LoVo (cell line): Measurements from ENCODE around the gene IL1RN.

Experiments
- DNase-seq: peaks from one replicate; pipeline ENCODE4 v3.0.0-alpha.2; 2016; ENCODE audit warnings: low spot score

Gene IL1RN

DNA sequence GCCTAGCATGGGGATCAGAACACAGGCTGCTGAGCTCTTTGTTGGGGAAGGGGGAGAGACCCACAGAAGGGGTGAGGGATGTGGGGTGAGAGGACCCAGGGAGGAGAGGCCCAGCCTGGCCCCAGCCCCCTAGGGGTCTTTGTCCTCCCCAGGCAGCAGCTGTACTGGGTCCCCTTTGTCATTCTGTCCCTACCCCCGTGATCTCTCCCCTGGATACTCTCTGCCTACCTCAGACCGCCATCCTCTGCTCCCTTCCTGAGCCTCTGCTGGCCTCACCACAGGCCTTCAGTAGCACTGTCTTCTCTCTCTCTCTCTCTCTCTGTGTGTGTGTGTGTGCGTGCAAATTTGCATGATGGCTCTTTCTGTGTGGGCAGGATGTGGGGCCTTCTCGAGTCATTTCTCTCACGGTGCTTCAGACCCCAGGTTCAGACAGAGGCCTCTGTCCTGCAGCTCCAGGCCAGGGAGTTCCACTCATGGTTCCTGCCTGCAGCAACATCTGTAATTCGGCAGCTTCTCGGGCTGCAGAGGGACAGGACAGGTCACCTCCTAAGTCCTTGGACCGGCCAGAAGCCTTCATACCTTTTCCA, 47.7 kb downstream of the IL1RN start:
- DNase-seq: no peak

DNA sequence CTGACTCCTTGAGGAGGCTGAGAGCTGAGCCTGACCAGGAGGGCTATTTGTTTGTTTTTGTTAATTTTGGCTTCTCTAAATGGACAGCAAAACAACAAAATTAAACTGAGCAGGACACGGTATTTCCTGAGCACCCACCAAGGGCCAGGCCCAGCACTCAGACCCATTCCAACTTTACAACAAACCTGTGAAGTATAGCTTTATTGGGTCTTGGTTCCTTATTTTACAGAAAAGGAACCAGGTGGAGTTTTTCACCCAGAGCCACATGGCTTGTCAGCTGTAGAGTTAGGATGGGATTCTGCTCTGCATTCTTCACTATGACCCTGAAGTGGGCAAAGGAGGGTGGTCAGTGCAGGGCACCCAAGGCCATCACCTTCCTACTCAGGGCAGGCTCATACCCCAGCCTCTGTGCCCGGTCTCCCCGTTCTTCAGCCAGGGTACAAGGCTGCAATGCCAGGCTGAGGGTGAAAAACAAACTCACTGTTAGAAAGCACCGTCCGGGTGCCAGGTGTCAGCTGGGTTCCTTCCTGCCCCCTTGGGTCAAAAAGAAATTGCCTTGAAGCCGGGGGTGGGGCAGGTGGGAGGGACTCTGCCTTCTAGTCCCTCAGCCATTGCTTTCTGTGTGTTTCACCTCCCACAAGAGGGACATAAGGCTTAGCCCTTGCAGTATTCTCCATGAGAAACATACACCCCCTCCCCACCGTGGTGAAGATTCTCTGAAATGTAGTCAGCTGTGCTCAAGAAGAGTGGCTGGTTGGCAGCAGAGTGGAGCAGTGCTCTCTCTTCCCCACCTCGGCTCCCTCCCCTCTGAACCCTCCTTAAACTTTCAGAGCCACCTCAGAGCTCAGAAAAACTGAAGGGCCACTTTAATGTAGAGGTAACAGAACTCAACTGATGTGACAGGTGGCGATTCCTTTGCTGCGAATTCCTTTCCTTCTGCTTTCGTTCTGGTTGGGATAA, 48.6 kb downstream of the IL1RN start:
- DNase-seq: no peak

DNA sequence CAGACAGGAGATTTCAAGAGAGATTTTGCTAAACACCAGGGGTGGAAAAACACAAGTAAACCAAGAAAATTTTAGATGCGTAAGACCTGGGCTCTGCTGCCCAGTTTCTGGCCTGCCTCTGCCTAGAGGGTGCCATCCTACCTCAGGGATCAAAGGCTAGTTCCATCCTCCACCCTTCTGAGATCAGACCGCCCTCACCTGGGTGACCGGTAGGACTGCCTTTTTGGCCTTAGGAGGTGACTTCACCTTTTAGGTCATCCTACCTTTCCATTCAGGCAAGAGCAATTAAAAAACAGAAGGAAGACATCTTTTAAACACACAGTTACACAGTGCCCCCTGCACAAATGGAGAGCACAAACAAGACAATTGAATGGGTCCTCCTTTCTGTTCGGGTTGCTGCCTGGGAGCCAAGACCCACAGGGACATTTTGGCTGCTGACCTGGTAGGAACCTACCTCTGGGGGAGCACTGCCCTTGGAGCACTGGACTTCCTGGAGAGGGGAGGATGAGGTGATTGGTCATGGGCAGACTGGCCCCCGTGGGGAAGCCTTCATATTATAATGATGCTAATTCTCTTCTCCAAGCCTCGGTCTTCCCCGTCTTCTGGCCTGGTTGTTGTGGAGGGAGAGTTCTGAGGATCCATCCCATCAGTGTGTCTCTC, 49.4 kb downstream of the IL1RN start:
- DNase-seq: no peak

- DNase-seq: no peak
Measured at GRCh38 chr2:113178069-113178746, 50.8 kb downstream of the IL1RN start.

GRCh38 chr2:113178891-113179290, 51.5 kb downstream of the IL1RN start:
- no peak for DNase-seq

DNA sequence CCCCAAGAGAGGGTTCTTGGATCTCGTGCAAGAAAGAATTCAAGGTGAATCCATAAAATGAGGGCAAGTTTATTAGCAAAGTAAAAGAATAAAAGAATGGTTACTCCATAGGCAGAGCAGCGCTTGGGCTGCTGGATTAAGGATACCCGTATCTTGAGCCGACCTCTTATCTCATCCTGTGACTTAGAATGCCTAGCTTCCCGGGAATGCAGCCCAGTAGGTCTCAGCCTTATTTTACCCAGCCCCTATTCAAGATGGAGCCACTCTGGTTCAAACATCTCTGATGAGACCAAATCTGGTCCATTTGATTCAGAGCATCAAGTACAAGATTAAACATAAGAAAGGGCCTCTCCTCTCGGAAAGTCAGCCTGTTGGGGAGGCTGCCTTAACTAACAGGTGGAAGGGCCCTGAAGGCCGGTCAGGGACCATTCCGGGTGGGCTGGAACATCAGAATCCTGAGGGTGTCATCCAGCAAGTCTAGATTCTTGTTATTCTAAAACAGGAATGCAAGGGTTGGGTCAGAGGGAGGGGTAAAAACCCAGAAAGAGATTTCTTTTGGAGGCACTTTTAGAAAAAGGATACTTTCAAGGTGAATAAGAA, 52.1 kb downstream of the IL1RN start:
- DNase-seq: no peak

- DNase-seq: no peak
Measured at GRCh38 chr2:113180131-113180946, 52.9 kb downstream of the IL1RN start.

DNA sequence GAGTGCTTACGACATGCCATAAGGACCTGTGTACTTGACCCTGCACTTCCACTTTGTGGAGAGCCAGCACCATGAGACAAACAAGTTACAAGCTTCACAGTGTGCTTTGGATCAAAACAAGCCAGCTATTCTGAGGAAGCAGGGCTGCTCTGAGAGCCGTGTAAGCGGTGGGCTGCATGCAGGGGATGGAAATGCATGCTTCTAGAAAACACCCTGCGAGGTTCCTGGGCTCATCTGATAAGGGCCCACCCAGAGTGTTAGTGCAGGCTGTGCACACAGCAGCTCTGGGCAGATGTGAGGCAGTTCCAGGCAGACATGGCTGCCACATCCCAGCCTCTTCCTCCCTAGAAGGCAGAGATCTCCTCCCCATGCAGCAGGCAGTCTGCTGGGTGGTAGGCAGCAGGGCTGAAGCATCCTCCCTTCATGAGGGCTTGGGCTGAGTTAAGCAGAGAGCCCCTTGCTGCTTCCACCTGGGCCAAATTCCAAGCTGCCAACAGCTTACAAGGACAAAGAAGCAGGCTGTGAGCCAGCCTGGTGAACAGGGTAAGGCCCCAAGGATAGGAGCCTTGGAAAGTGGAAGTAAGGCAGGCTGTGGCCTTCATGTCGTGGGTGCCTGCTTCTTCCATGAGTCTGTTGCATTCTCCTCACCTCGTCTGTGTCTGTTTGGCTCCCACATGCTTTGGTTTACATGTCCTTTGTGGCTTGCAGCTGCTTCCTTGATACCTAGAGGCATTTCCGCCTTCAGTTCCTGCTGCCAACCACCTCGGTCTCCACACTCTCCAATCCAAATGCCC, 54.1 kb downstream of the IL1RN start:
- no peak for DNase-seq

GRCh38 chr2:113182471-113183260, 55.3 kb downstream of the IL1RN start:
- DNase-seq: no peak

- DNase-seq: no peak
Measured at GRCh38 chr2:113183264-113183663, 55.9 kb downstream of the IL1RN start.
